ENCODE measurements around the gene PPM1F. TPM values are rescaled to one million over a fixed set of nuclear protein-coding genes. Genes with fewer than 3 reads are reported as not detected.
"Not testable (repeated sequence)": the region's sequence is repeated elsewhere in the genome, so short reads cannot be mapped to it uniquely, and the experiment has no call there.

Gene PPM1F
- total RNA-seq, 4 donors from 2014 or later, result 18.3 to 29.5 (median 25.8) TPM

- H3K4me3 ChIP-seq (ENCODE audit: low read depth, poor library complexity, severe bottlenecking), result no peak overlapping the region
- intact Hi-C loops (cut with DNase I; ENCODE audit: low total_unique reads), result no loop called here
- 95 to 99% methylated on average over 7 of the region's 7 CpGs for WGBS, 2 donors
- no peak for DNase-seq (ENCODE audit: low spot score in 2 of 2)
- TF ChIP-seq POLR2A (IDR thresholded peaks at IDR 0.05) (no peak), CTCF (IDR thresholded peaks at IDR 0.05) (no peak)
Measured at GRCh38 chr22:21907638-21908522, 44.8 kb downstream of the PPM1F start.

- DNase-seq (ENCODE audit: low spot score in 2 of 2); H3K4me3 ChIP-seq (ENCODE audit: low read depth, poor library complexity, severe bottlenecking); intact Hi-C loops (cut with DNase I; ENCODE audit: low total_unique reads): not testable (repeated sequence)
- WGBS, 2 donors, result 97 to 98% methylated on average over 11 of the region's 11 CpGs
Measured at GRCh38 chr22:21905234-21905633, 47.4 kb downstream of the PPM1F start.

- intact Hi-C loops (cut with DNase I; ENCODE audit: low total_unique reads), result no loop called here
- no peak for DNase-seq (ENCODE audit: low spot score in 2 of 2)
- no peak for TF ChIP-seq CTCF (IDR thresholded peaks at IDR 0.05)
- no peak for TF ChIP-seq POLR2A (IDR thresholded peaks at IDR 0.05)
- WGBS, 2 donors, result 94 to 100% methylated on average over 4 of the region's 4 CpGs
- no peak overlapping the region for H3K4me3 ChIP-seq (ENCODE audit: low read depth, poor library complexity, severe bottlenecking)
Measured at GRCh38 chr22:21904250-21904789, 48.3 kb downstream of the PPM1F start.

GRCh38 chr22:21903283-21903682, 49.4 kb downstream of the PPM1F start:
- WGBS, 2 donors, result 88 to 92% methylated on average over 4 of the region's 4 CpGs
- no peak overlapping the region for H3K4me3 ChIP-seq (ENCODE audit: low read depth, poor library complexity, severe bottlenecking)
- intact Hi-C loops (cut with DNase I; ENCODE audit: low total_unique reads), result no loop called here
- no peak for DNase-seq (ENCODE audit: low spot score in 2 of 2)
- TF ChIP-seq POLR2A (IDR thresholded peaks at IDR 0.05) (no peak), CTCF (IDR thresholded peaks at IDR 0.05) (no peak)

GRCh38 chr22:21902296-21903087, 50.2 kb downstream of the PPM1F start:
- WGBS, 2 donors, result 93 to 94% methylated on average over 12 of the region's 12 CpGs
- intact Hi-C loops (cut with DNase I; ENCODE audit: low total_unique reads), result no loop called here
- TF ChIP-seq CTCF (IDR thresholded peaks at IDR 0.05), result no peak
- no peak for TF ChIP-seq POLR2A (IDR thresholded peaks at IDR 0.05)
- H3K4me3 ChIP-seq (ENCODE audit: low read depth, poor library complexity, severe bottlenecking), result no peak overlapping the region
- no peak for DNase-seq (ENCODE audit: low spot score in 2 of 2)

GRCh38 chr22:21898354-21898896, 54.2 kb downstream of the PPM1F start:
- intact Hi-C loops (cut with DNase I; ENCODE audit: low total_unique reads), result no loop called here
- no peak overlapping the region for H3K4me3 ChIP-seq (ENCODE audit: low read depth, poor library complexity, severe bottlenecking)
- no peak for DNase-seq (ENCODE audit: low spot score in 2 of 2)
- 65 to 90% methylated on average over 1 of the region's 1 CpG for whole genome bisulfite sequencing, 2 donors
- TF ChIP-seq CTCF (IDR thresholded peaks at IDR 0.05) (no peak), POLR2A (IDR thresholded peaks at IDR 0.05) (no peak)

All from lower leg skin (tissue), 4 donors.